Measurements from ENCODE around the gene IQCK.

IQCK gene

DNA sequence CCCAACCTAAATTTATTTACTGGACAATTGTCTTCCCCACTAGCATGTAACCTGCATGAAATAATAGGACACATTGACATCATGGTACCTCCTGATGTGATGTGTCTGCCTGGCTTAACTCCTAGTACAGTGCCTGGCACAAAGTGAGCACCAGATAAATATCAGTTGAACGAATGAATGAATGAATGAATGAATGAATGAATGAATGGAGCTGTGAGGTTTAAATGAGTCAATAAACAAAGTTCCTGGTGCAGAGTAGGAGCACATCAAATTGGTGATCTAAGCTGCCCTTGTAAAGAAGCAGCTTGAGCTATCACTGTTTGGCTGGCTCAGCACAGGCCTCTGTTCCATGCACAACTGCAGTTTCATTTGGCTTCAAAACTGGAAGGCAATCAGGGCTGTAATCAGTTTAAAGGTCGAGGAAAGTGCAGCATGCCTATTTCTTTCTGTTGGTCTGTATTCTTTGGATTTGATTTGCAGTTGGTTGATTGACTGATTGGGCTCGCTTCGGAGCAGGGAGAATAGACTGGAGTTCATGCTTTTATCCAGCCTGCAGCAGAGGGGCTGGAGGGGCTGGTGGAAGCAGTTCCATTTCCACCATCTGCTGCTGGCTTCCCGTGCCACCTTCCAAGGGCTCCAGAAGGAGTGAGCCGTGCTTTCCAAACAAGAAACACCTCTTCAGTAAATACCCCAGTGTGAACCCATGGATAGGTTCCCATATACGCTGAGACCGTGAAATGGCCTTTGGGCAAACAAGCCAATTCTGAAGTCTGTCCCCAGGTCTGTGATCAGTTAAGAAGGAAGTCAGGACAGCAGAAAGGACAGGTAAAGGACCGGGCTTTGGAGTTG lies 112.0 kb downstream of the IQCK start:
- TF ChIP-seq, protein P1, sequence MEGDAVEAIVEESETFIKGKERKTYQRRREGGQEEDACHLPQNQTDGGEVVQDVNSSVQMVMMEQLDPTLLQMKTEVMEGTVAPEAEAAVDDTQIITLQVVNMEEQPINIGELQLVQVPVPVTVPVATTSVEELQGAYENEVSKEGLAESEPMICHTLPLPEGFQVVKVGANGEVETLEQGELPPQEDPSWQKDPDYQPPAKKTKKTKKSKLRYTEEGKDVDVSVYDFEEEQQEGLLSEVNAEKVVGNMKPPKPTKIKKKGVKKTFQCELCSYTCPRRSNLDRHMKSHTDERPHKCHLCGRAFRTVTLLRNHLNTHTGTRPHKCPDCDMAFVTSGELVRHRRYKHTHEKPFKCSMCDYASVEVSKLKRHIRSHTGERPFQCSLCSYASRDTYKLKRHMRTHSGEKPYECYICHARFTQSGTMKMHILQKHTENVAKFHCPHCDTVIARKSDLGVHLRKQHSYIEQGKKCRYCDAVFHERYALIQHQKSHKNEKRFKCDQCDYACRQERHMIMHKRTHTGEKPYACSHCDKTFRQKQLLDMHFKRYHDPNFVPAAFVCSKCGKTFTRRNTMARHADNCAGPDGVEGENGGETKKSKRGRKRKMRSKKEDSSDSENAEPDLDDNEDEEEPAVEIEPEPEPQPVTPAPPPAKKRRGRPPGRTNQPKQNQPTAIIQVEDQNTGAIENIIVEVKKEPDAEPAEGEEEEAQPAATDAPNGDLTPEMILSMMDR (IDR thresholded peaks at IDR 0.05; ENCODE audit: control insufficient read depth, insufficient read depth, low read depth, low read length, missing control alignments): no peak
- DNase-seq (ENCODE audit: low read depth): no peak
- H3K4me3 ChIP-seq (ENCODE audit: control insufficient read depth, low read depth, low read length): no peak overlapping the region

DNA sequence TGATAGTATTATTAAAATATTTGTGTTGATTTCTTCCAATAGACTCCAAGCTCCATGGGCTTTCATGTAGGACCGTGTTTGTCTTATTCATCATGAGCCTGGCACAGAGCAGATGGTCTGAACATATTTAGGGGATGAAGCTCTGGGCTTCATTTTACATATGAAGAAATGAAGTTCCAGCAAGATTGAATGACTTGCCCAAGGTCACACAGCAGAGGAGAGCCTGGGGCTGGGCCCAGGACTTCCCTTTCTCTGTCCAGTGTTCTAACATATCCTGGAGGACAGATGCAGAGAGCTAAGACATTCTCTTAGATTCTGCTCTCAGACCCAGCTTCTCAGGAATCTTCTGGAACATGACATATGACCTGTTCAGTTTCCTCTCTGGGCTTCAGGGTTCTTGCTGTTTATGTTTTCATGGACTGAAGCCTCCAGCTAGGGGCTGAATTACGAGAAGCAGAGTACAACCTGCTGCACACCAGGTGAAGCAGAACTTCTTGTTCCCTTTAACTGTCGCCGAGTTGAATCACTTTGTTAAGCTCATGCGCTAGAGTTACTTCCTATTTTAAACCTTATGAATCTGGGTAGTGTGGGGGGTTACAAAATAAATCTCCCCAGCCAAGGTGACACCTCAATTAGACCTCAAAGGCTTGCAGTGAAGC lies 113.0 kb downstream of the IQCK start:
- no peak for DNase-seq (ENCODE audit: low read depth)
- H3K4me3 ChIP-seq (ENCODE audit: control insufficient read depth, low read depth, low read length): no peak overlapping the region
- TF ChIP-seq, protein P1 (IDR thresholded peaks at IDR 0.05; ENCODE audit: control insufficient read depth, insufficient read depth, low read depth, low read length, missing control alignments): no peak

DNA sequence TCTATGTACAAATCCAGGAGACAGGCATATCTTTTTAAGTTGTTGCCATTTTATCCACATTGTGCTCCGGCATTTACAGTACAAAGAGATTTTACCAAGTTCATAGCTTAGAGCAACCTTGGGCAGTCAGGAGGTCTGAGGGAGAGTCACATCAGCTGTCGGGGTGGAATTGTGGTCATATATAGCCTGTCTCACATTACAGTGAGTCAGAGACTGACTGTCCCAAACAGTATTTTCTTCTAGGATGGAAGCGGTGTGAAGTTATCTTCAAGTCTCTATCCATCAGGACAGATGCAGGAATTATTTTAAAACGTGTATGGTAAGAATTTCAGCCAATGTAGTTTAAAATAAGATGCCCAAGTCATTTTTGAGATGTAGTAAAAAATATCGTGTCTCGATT lies 113.6 kb downstream of the IQCK start:
- DNase-seq (ENCODE audit: low read depth): no peak
- TF ChIP-seq, protein P1 (IDR thresholded peaks at IDR 0.05; ENCODE audit: control insufficient read depth, insufficient read depth, low read depth, low read length, missing control alignments): no peak
- no peak overlapping the region for H3K4me3 ChIP-seq (ENCODE audit: control insufficient read depth, low read depth, low read length)

DNA sequence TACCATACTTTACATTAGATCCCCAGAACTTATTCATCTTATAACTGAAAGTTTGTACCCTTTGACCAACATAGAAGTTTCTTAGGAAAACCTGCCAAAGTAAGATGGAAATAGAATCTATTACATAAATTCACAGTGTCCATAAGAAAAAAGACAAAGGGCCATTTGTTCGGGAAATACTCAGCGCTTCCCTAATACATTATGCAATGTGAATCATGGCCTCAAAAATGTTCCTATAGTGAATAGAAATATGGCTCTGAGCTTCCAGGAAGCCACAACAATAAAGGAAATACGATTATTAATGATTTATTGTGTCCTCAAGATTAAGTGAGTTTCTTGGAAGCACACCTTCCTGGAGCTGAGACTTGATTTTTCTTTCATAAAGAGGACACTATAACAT lies 115.1 kb downstream of the IQCK start:
- no peak for DNase-seq (ENCODE audit: low read depth)
- no peak overlapping the region for H3K4me3 ChIP-seq (ENCODE audit: control insufficient read depth, low read depth, low read length)
- TF ChIP-seq, protein P1 (IDR thresholded peaks at IDR 0.05; ENCODE audit: control insufficient read depth, insufficient read depth, low read depth, low read length, missing control alignments): no peak

DNA sequence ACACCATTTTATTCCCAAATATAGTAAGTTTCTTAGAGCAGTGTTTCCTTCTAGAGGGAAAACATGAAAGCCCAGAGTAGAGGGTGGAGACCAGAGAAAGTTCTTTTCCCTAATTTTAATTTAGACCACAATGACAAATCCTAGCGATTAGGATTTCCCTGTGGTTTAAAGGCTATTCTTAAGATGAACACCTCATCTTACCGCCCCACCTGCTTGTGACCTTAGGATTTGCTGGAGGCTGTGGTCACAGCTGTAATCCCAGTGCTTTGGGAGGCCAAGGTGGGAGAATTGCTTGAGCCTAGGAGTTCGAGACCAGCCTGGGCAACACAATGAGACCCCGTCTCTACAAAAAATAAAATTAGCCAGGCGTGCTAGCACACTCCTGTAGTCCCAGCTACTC lies 115.5 kb downstream of the IQCK start:
- DNase-seq (ENCODE audit: low read depth): no peak
- H3K4me3 ChIP-seq (ENCODE audit: control insufficient read depth, low read depth, low read length): no peak overlapping the region
- TF ChIP-seq, protein P1 (IDR thresholded peaks at IDR 0.05; ENCODE audit: control insufficient read depth, insufficient read depth, low read depth, low read length, missing control alignments): no peak

DNA sequence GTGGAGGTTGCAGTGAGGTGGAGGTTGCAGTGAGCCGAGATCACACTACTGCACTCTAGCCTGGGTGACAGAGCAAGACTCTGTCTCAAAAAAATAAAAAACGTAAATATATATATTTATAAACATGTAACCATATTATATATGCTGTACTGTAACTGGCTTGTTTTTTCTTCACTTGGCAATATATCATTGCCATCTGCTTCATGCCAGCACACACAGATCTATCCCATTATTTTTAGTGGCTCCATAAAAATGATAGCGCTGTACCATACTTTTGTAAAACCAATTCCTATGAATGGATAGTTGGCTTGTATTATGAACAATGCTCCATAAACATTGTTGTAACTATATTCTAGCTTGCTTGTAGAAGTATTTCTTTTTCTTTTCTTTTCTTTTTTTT lies 117.1 kb downstream of the IQCK start:
- no peak overlapping the region for H3K4me3 ChIP-seq (ENCODE audit: control insufficient read depth, low read depth, low read length)
- DNase-seq (ENCODE audit: low read depth): no peak
- TF ChIP-seq, protein P1 (IDR thresholded peaks at IDR 0.05; ENCODE audit: control insufficient read depth, insufficient read depth, low read depth, low read length, missing control alignments): no peak

Measured in AG09309 (cell line).